GM19328 (cell line): ENCODE results near the gene RRP15.
A peak's percentile ranks its signal among the peaks of the same experiment; 100 is the strongest.

ENCODE experiments used
- ATAC-seq: cut with Tn5 transposase; IDR thresholded peaks from one replicate; pipeline ENCODE4 v1.9.1; 2021; ENCODE audit warnings: mild to moderate bottlenecking, moderate library complexity; ENCODE audit not compliant: unreplicated experiment

RRP15 gene

GRCh38 chr1:218357893-218358232 lies 72.8 kb downstream of the RRP15 start:
- no peak for ATAC-seq

DNA sequence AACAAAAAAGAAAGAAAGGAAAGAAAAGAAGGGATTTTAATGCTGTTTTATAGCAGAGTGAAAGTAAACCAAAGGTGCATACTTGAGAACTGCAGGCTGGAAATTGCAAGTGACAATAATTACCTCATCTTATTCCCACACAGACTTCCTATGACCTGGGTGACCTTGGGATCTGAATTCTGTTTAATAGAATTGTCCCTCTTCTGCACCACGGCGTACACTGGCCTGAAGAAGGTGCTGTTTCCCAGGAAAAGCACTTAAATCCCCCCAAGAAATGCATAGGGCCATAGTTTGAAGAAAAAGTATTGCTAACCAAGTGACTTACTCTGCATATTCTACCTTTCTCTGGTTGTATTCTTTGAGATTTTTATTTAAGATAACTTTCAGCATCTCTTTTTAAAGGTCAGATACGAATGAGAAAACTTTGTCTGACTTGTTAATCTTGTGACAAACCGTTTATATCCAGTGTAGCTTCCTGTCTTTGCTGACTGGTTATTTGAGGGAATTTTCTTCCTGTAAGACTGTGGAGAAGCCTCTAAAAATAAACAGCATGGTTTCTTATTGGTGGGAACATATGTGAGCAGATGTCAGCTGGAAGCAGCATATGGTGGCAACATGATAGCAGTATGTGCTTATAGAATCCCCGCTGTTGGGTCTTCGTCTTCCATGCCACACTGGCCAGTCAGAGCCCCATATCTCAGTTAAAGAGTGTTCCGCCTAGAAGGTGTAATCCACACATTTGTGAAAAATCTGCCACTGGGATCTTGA lies 76.4 kb downstream of the RRP15 start:
- no peak for ATAC-seq

DNA sequence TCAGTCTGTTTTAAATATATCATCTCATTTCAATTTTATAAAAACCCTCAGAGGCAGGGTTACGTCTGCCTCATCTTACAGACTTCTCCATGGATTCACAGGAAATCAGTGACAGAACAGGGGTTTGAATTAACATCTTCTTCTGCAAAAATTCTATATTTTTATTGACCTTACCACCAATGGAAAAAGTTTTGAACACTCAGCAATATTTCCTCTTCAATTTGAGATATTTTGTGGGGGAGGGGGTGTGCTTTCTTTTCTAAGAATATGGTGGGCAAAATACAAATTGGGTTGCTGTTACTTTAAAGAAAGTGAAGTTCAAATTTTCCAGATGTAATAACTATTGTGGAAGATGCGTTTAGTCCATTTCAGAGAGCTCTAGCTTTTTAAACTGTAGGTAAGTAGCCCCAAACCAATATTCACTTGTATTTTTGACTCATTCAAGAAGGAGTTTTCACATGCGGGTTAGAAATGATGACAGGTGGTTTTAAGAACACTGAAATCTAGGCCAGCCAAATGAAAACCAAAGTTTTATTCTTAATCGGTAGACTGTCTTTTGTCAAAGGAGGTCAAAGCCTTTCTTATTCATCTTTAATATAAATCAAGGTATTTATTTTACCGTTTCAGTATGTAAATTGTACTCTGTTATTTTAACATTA lies 77.5 kb downstream of the RRP15 start:
- ATAC-seq, result no peak

GRCh38 chr1:218363141-218363540 lies 78.0 kb downstream of the RRP15 start:
- no peak for ATAC-seq

- ATAC-seq, result no peak
Measured at GRCh38 chr1:218364028-218364710, 79.1 kb downstream of the RRP15 start.

GRCh38 chr1:218365226-218365999 lies 80.3 kb downstream of the RRP15 start:
- no peak for ATAC-seq

- no peak for ATAC-seq
Measured at GRCh38 chr1:218366322-218367052, 81.4 kb downstream of the RRP15 start.

DNA sequence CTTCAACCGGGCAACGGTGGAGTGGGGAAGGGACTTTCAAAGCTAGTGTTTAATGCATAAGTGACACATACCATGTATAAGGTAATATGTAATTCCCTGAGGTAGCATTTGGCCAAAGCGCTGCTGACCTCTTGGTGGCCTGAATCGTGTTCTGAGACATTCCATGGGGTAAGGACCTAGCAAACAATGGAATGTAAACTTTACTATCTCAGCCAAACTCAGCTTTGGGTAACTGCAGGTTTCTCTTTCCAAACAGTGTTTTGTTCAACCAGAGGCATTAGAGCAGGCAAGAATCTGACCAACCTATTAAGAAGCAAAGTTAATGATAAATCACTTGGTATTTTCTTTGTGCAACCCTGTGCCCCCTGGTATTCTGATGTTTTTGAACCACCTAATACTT lies 82.0 kb downstream of the RRP15 start:
- ATAC-seq, result no peak

- ATAC-seq, result no peak
Measured at GRCh38 chr1:218368686-218369085, 83.6 kb downstream of the RRP15 start.

- ATAC-seq, result no peak
Measured at GRCh38 chr1:218369688-218370511, 84.8 kb downstream of the RRP15 start.

- no peak for ATAC-seq
Measured at GRCh38 chr1:218371927-218372672, 87.0 kb downstream of the RRP15 start.

- ATAC-seq, result no peak
Measured at GRCh38 chr1:218374401-218375353, 89.6 kb downstream of the RRP15 start.

DNA sequence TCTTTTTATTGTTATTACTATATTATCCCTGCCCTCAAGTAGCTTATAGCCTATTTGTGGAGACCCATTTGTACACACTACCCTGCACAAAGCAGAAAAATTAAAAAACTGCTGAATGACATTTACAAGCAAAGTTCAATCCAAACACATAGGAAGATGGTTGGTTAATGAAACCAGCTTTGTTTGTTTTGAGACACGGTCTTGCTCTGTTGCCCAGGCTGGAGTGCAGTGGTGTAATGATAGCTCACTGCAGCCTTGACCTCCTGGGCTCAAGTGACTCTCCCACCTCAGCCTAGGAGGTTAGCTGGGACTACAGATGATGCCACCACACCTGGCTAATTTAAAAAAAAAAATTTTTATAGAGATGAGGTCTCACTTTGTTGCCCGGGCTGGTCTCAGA lies 91.6 kb downstream of the RRP15 start:
- no peak for ATAC-seq

DNA sequence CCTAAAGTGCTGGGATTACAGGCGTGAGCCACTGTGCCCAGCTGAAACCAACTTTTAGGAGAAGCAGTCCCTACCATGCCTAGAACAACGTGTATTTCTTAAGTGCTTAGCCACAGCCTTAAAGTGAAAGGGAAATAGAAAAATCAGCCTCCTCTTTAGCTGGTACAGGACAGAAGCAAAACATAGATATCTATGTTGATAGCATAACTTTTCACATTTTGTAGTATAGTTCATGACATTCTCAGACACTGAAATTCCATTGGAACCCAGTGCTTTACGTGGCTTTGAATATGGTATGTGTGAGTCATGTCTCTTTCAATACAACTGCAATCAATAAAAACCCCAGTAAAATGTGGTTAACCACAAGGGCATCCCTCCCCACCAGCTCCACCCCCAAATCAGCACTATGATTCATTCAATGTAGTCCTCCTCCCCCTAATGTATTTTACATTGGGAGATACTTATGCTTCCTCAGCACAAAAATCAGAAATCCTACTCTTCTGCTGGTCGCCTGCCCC lies 92.1 kb downstream of the RRP15 start:
- peak; percentile 56 for ATAC-seq

- no peak for ATAC-seq
Measured at GRCh38 chr1:218380125-218380977, 95.3 kb downstream of the RRP15 start.

DNA sequence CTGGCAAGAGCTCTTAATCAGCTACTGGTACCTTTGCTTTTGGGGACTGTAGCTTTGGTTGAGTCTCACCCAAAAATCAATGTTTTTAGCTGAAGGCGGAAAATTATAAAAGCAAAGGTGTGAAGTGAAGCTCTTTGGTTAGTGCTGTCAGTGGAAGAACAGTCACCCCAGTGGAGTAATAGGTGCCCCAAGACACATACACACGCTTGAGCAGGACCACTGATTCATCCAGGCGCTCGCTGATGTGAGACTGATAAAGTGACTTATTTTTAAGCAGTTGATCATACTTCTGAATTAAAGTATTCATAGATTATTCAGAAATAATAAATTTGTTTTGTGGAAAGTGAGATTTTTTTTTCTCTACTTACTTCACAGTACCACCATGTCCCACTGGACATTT lies 97.2 kb downstream of the RRP15 start:
- no peak for ATAC-seq

DNA sequence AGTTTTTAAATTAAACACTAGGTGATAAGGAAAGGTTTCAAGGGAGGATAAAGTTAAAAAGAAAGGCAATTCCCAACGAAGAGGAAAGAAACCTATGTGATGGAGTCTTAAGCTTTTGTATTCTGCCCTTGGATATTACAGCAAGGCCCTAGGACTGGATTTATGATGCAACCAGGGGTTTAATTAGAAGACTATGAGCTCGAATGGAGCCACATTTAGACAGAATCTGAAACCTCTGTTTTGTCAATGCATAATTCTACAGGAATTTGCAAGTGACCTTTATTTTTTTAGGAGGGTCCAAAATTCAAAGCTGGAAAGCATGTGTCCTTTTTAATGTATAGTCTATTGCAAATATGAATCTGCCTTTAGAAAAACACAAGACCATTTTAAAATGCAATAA lies 98.0 kb downstream of the RRP15 start:
- ATAC-seq, result no peak
